ENCODE data around the gene NDUFAB1.
"Not testable (repeated sequence)": the region's sequence is repeated elsewhere in the genome, so short reads cannot be mapped to it uniquely, and the experiment has no call there.

NDUFAB1 gene

DNA sequence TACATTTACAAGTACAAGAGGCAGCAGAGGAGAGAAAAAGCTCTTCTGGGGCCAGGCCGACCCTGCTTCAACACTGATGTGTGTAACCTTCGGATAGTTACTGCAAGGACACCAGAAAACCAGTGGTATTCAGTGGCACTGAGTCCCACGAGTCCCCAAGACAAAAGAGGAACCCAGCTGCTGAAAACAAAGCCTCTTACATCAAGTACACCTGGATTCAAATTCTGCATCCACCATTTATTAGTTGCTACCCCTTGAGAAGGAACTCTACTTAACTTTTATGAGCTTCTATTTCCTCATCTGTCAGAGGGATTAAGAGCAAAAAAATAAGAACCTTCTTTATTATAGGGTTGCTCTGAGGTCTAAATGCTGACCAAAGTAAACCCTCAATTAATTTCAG is 41.6 kb downstream of the NDUFAB1 start:
- DNase-seq (ENCODE audit: low spot score): no peak

DNA sequence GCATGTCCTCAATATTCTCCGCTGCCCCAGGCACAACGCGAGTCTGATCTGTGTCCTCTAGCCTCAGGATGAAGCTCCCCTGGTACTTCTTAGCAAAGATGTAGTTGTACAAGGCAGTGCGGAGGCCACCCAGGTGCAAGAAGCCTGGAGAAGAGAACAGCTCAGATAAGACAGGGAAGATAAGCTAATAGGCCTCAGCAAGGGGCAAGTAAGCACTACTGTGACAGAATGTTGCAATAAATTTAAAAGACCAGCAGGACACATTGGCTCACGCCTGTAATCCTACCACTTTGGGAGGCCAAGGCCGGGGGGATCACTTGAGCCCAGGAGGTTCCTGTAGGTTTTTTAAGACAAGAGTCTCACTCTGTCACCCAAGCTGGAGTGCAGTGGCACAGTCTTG is 44.0 kb downstream of the NDUFAB1 start:
- no peak for DNase-seq (ENCODE audit: low spot score)

DNA sequence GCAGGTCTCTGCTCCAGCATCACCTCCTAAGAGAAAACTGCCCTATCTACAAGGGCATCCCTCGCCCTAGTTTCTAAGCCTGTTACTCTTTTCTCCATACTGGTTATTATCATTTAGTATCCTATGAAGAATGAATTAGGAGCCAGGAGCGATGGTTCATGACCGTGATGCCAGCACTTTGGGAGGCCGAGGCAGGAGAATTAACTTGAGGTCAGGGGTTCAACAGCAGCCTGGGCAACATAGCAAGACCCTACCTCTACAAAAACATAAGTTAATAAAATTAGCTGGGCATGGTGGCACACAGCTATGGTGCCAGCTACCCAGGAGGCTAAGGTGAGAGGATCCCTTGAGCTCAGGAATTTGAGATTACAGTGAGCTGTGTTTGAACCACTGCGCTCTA is 46.2 kb downstream of the NDUFAB1 start:
- DNase-seq (ENCODE audit: low spot score): no peak

DNA sequence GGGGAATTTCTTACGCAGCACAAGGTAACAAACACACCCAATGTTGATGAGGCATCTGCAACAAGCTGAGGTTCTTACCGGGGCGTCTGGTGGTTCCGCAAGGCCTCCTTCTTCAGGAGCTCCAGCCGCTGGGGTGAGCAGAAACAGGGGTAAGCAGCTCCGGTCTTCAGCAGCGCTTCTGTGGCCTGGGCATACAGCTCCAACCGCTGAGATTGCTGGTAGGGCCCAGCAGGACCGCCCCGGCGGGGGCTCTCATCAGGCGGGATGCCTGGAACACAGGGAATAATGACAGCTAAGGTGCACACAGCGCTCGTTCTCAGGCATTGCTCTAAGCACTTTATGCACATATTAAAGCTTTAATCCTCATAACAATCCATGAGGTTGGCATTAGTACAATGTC is 51.7 kb downstream of the NDUFAB1 start:
- no peak for DNase-seq (ENCODE audit: low spot score)

DNA sequence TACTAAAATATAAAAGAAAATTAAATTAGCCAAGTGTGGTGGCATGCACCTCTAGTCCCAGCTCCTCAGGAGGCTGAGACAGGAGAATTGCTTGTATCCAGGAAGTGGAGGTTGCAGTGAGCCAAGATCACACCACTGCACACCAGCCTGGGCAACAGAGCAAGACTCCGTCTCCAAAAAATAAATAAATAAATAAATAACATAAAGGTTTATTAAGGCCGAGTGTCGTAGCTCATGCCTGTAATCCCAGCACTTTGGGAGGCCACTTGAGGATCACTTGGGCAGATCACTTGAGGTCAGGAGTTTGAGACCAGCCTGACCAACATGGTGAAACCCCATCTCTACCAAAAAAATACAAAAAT is 55.3 kb downstream of the NDUFAB1 start:
- DNase-seq (ENCODE audit: low spot score): not testable (repeated sequence)

DNA sequence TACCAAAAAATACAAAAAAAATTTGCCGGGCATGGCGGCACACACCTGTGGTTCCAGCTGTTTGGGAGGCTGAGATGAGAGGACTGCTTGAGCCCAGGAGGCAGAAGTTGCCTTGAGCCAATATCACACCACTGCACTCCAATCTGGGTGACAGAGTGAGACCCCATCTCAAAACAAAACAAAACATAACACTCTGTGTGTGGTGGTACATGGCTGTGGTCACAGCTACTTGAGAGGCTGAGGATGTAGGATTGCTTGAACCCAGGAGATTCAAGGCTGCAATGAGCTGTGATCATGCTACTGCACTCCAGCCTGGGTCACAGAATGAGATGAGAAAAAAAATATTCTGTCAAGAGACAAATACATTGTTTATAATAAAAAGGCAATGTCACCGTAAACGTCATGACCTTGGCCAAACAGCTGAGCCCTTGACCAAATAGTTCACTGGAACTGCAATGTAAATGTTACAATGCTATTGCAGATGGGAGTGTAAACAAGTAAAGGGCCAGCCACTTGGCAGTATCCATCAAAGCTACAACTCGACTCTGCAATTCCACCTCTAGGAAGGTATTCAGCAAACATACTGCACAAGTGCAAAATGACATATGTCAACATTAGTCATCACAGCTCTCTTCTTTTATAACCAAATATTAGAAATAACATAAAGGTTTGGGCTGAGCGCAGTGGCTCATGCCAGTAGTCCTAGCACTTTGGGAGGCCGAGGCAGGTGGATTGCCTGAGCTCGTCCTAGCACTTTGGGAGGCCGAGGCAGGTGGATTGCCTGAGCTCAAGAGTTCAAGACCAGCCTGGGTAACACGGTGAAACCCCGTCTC is 55.9 kb downstream of the NDUFAB1 start:
- DNase-seq (ENCODE audit: low spot score): no peak

DNA sequence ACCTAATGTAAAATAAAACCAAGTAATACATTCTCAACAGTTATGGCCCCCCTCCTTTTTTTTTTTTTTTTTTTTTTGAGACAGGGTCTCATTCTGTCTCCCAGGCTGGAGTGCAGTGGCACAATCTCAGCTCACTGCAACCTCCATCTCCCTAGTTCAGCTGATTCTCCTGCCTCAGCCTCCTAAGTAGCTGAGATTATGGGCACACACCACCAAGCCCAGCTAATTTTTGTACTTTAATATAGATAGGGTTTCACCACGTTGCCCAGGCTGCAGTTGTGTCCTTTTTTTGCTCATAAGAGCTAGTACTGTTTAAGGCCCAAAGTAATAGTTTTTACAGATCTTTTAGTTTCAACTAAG is 57.2 kb downstream of the NDUFAB1 start:
- no peak for DNase-seq (ENCODE audit: low spot score)

DNA sequence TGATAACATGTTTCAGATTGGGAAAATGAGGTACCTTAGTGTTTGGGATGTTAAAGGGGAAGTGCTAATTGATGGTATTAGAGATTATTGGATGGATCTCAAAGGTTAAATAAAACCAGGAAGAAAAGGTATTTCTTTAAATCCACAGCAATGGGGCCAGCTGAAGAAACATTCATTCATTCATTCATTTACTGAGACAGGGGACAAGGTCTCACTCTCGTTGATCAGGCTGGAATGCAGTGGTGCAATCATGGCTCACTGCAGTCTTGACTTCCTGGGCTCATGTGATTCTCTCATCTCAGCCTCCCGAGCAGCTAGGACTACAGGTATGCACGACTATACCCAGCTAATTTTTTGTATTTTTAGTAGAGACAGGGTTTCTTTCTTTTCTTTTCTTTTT is 58.7 kb downstream of the NDUFAB1 start:
- no peak for DNase-seq (ENCODE audit: low spot score)

DNA sequence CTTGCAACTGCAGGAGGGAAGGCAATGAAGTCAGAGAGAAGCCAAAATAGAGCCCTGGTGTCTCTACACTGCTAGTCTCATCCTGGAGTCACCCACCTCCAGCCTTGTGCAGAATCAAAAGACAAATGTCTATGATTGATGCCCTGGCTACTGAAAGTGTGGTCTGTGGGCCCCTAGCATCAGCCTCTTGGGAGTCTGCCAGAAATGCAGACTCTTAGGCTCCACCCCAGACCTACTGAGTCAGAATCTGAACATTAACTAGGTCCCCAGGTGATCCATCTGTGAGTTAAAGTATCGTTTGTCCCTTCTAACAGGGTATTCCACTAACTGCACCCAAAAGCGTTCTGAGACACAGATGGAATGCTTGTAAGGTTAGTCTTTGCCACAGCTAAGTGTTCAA is 60.2 kb downstream of the NDUFAB1 start:
- DNase-seq (ENCODE audit: low spot score): no peak

DNA sequence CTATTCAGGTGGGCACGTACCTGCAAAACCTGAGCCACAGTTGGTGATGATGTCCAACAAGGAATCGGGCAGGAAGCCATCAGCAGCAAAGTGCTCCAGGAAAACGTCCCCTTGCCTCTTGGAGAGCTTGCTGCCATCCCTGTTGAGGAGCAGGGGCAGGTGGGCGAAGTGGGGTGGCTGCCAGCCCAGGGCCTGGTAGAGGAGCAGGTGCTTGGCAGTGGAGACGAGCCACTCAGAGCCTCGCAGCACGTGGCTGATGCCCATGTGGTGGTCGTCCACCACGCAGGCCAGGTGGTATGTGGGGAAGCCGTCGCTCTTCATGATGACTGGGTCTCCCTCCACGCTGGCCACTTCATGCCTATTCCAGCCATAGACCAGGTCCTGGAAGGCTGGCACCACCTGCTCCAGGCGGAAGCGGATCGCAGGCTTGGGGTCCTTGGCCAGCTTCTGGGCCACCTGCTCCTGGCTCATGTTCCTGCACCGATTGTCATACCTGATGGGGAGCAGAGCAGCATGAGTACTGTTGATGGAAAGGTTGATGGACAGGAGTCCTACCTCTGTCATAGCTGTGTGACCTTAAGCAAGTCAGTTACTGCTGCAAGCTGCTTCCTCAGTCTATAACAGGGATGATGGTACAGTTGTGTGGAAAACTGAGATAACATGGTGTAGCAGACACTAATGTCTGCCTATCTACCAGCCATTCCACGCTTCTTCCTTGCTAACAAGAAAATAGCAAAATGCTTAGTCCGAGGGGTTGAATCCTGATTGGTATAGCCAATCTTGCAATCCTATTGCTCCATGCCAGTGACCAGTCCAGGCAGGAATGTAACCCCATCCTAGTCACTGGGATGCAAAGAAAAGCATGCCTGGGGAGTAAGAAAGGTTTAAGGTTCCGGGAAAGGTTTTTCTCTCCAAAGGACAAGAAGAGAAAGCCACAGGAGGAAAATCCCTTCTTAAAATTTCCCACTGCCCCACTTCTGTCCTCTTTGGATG is 61.0 kb downstream of the NDUFAB1 start:
- no peak for DNase-seq (ENCODE audit: low spot score)

DNA sequence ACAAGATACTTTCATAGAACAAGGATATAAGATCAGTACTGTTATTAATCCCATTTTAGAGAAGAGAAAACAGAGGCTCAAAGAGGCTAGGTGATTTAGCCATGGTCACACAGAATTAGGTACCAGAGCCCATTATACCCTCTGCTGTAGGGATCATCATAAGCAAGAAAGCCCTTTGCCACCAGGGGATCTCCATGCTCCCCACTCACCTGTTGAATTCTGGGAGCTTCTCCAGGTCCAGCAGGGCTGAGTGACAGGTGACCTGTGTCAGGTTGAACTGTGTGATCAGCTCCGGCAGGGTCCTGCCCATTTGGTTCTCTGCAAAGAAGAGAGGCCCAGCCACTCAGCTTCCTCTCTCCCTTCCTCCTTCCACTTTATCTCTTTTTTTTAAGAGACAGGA is 63.7 kb downstream of the NDUFAB1 start:
- no peak for DNase-seq (ENCODE audit: low spot score)
